Activated CD8-positive, alpha-beta T cell treated with anti-CD3 and anti-CD28 coated beads, Interleukin-2, amount 10 ng/mL, durations not matched to agents 7 days and 5 days (primary cell): ENCODE results near the gene PHKB. TPM values are rescaled to one million over a fixed set of nuclear protein-coding genes. Genes with fewer than 3 reads are reported as not detected.
A peak's percentile ranks its signal among the peaks of the same experiment; 100 is the strongest.

Experiments used
- ATAC-seq: fragments of 150-1000 bp; cut with Tn5 transposase; one replicate; pipeline ENCODE4 v1.10.0; 2021; ENCODE audit warnings: moderate library complexity
- CTCF ChIA-PET: fragments of 350-600 bp; sonication (Branson Sonifier 250); formaldehyde crosslinking; loops from one replicate; lab custom pipeline; 2021; ENCODE audit warnings: antibody characterized with exemption; lab: Charles Lee
- POLR2A ChIA-PET: fragments of 350-600 bp; sonication (Branson Sonifier 250); formaldehyde crosslinking; loops from one replicate; lab custom pipeline; 2021; ENCODE audit warnings: antibody characterized with exemption; lab: Charles Lee
- DNase-seq: peaks from one replicate; pipeline ENCODE4 v3.0.0-alpha.2; 2020
- H3K27ac Mint-ChIP-seq: one replicate; pipeline ENCODE4 v1.8.0; 2021; ENCODE audit warnings: mild to moderate bottlenecking, mixed read lengths
- H3K27me3 Mint-ChIP-seq: one replicate; pipeline ENCODE4 v1.8.0; 2021; ENCODE audit warnings: low read depth, mixed read lengths
- H3K36me3 Mint-ChIP-seq: one replicate; pipeline ENCODE4 v1.8.0; 2021; ENCODE audit warnings: low read depth, mixed read lengths
- H3K4me1 Mint-ChIP-seq: one replicate; pipeline ENCODE4 v1.8.0; 2021; ENCODE audit warnings: low read depth, mixed read lengths
- H3K4me3 Mint-ChIP-seq: one replicate; pipeline ENCODE4 v1.8.0; 2021; ENCODE audit warnings: mild to moderate bottlenecking, mixed read lengths
- H3K9me3 Mint-ChIP-seq: one replicate; pipeline ENCODE4 v1.8.0; 2022; ENCODE audit warnings: mixed read lengths; ENCODE audit not compliant: insufficient read depth
- total RNA-seq, 2 experiments: library from RNA; stranded (reverse); gene quantifications; one replicate each; pipeline ENCODE4 v1.2.3, GENCODE V29; 2021

Gene PHKB
- total RNA-seq, 2 experiments from 2014 or later = 34.9 to 36.8 TPM

DNA sequence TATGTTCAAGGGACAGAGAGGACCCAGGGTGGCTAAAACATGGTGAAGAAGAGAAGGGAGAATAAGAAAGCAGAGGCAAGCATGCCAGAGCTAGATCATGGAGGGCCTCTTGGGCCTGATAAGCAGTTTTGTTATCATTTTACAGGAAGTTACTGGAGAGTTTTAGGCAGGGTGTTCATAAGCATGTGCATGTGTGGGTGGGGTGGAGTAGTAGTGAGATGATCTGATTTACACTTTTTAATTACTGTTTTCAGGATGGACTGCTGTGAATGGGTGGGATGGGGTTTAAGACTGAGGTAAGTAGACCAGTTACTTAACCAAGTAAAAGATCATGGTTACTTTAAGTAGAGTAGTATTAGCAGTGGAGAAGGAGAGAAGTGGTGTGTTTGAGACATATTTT, 173.6 kb downstream of the PHKB start:
- Mint-ChIP-seq H3K36me3 (peaks cover 12% of the 10 kb centered on the region), H3K27me3 (no peaks in the 10 kb centered on the region), H3K4me3 (no peak overlapping the region), H3K9me3 (no peaks in the 10 kb centered on the region), H3K4me1 (no peaks in the 10 kb centered on the region), H3K27ac (no peak overlapping the region)
- ChIA-PET POLR2A (no interaction called here), CTCF (no interaction called here)
- no peak for ATAC-seq
- no peak for DNase-seq

DNA sequence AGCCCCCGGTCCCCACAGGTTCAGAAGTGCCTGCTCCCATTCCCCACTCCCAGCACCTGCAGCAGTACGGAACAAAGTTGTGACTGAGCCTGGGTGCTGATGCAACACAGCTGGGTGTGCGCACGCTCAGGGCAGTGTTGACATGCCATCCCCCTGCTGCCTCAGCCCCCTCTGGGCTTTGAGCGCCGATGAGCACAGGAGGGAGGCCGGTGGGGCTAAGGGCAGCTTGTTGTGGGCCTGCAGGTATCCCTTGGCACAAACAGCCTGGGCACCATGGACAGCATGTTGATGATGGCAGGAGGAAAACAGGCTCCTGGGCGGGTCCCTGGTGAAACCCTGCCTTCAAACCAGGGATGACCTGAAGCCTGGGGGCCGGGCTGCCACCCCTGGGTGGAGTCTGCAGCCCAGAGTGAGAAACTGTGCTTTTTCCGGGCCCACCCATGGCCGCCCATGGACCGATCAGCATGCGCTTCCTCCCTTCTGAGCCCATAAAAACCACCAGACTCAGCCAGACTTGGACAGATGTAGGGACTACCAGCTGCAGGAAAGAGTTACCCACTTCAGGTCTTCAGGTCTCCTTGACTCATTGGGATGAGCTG, 175.5 kb downstream of the PHKB start:
- ChIA-PET CTCF (no interaction called here), POLR2A (no interaction called here)
- no peaks in the 10 kb centered on the region for H3K4me1 Mint-ChIP-seq
- H3K27ac Mint-ChIP-seq = no peak overlapping the region
- DNase-seq = no peak
- H3K4me3 Mint-ChIP-seq = no peak overlapping the region
- H3K36me3 Mint-ChIP-seq = peaks cover 15% of the 10 kb centered on the region
- no peaks in the 10 kb centered on the region for H3K27me3 Mint-ChIP-seq
- no peaks in the 10 kb centered on the region for H3K9me3 Mint-ChIP-seq
- no peak for ATAC-seq

DNA sequence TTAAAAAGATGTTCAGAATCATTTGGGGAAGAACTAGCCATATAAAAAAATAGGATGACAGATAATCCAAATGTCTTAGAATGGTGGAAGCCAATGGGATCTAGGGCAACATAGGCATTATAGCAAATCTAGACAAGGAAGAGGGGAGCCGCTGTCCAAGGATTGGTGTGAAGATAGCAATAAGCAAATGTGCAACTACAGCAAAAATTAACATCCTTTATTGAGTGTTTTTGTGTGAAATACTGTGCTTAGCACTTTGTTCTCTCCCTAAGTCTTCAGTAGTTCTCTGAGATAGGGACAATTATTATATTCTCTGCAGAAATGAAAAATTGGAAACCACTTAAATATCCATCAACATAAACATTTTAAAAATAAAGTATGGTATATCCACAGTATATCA, 177.0 kb downstream of the PHKB start:
- H3K27me3 Mint-ChIP-seq = no peaks in the 10 kb centered on the region

DNA sequence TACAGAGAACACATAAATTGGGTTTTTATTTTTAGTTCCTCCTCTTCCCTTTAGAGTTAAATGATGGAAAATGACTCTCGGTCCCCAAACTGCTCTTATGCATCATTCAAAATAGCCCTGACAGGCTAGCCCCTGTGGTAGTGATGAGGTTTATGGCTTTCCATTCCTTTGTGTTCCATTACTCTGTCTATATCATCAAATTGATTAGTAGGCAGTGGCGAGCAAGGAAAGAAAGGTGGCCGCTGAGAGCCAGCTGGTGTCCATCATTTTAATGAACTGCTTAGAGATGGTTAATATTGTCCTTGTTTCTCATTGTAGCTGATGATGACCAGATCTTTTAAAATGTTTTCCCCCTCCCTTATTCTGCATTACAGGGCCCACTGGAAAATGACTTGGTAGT, 179.5 kb downstream of the PHKB start:
- ATAC-seq = no peak
- H3K4me3 Mint-ChIP-seq = no peak overlapping the region
- peaks cover 17% of the 10 kb centered on the region for H3K36me3 Mint-ChIP-seq
- no peak for DNase-seq
- POLR2A ChIA-PET = no interaction called here
- no peaks in the 10 kb centered on the region for H3K27me3 Mint-ChIP-seq
- H3K4me1 Mint-ChIP-seq = peaks cover 13% of the 10 kb centered on the region
- no peak overlapping the region for H3K27ac Mint-ChIP-seq
- H3K9me3 Mint-ChIP-seq = no peaks in the 10 kb centered on the region
- CTCF ChIA-PET = no interaction called here

More for the DNA sequence above, 177.0 kb downstream of the PHKB start:
- DNase-seq (no peak), ATAC-seq (no peak)
- Mint-ChIP-seq H3K4me1 (peaks cover 2% of the 10 kb centered on the region), H3K27ac (no peak overlapping the region), H3K4me3 (no peak overlapping the region), H3K9me3 (no peaks in the 10 kb centered on the region), H3K36me3 (peaks cover 18% of the 10 kb centered on the region)
- ChIA-PET POLR2A (no interaction called here), CTCF (no interaction called here)

DNA sequence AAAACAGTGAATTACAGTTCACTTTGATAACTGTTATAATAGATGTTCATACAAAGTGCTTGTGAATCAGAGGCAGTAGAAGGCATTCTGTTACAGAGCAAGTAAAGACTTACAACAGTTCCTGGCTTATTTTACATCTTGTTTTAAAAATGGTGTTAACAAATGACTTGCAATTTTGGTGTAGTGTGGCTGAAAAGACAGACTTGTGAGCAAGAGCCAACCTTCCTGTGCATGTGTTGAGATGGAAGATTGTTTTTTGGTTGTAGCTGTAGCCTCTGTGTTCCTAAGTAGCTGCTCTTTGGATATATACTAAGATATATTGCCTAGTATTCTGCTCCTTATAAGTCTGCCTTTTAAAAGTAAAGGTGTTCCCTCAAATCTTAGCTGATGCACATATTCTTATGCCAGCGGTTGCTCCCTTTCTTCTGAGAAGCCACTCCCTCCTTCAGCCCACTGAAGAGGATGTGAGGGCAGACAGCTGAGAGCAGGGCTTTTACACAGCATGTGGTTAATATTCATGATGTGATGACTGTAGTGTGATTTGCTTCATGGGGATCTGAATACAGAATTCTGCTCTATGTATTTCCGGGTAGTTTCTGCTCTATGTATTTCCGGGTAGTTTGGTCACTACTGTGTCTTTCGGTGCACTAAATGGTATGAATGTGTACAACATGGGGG, 182.3 kb downstream of the PHKB start:
- CTCF ChIA-PET = no interaction called here
- Mint-ChIP-seq H3K4me1 (peaks cover 13% of the 10 kb centered on the region), H3K27me3 (no peaks in the 10 kb centered on the region), H3K27ac (peak overlapping the region; percentile 73), H3K4me3 (no peak overlapping the region), H3K36me3 (peaks cover 13% of the 10 kb centered on the region), H3K9me3 (no peaks in the 10 kb centered on the region)
- POLR2A ChIA-PET = interaction anchor here (0.7 kb wide), 1 partner anchor 314 kb away, joined by 3 read pairs; no protein-coding TSS in a partner anchor
- DNase-seq (peak; percentile 62), ATAC-seq (peak; percentile 96)

DNA sequence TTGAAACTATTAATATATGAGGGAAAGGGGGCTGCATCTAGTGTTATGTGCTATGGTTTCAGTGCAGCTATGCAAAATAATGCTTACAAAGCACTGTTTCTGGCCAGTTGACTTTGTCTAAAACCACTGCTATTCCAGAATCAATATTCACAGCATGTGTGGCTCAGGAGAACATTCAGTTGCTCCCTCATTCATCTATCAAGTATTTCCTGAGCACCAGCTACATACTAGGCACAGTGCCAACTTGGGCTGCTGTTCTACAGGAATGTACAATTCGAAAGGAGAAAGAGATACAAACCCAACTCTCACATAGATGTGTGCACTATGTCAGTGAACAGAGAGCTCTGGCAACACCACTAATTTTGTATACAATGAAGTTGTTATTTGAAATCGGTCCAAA, 183.0 kb downstream of the PHKB start:
- no peak for DNase-seq
- no peak for ATAC-seq
- Mint-ChIP-seq H3K4me3 (no peak overlapping the region), H3K36me3 (peaks cover 13% of the 10 kb centered on the region), H3K27ac (no peak overlapping the region), H3K4me1 (peaks cover 13% of the 10 kb centered on the region), H3K27me3 (no peaks in the 10 kb centered on the region), H3K9me3 (no peaks in the 10 kb centered on the region)
- CTCF ChIA-PET = no interaction called here
- POLR2A ChIA-PET = no interaction called here

DNA sequence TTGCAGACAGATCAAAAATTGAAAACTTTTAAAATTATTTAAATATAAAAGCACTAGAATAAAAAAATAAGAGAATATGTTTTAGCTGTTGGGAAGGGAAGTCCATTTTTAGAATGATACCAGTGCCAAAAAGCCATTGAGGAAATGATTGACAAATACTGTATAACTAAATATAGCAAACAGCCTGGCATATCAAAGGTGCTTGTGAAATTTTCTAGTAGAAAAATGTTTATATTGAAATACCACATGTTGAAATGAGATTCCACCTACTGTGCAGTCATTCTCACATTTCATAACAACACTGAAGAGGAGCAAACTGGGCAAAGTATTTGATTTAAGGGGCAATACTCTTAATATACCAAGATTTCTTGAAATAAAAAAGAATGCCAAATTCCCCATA, 183.5 kb downstream of the PHKB start:
- CTCF ChIA-PET = no interaction called here
- ATAC-seq (no peak), DNase-seq (no peak)
- H3K4me3 Mint-ChIP-seq = no peak overlapping the region
- no peaks in the 10 kb centered on the region for H3K9me3 Mint-ChIP-seq
- H3K4me1 Mint-ChIP-seq = peaks cover 13% of the 10 kb centered on the region
- no peak overlapping the region for H3K27ac Mint-ChIP-seq
- no peaks in the 10 kb centered on the region for H3K27me3 Mint-ChIP-seq
- H3K36me3 Mint-ChIP-seq = peaks cover 13% of the 10 kb centered on the region
- POLR2A ChIA-PET = no interaction called here

DNA sequence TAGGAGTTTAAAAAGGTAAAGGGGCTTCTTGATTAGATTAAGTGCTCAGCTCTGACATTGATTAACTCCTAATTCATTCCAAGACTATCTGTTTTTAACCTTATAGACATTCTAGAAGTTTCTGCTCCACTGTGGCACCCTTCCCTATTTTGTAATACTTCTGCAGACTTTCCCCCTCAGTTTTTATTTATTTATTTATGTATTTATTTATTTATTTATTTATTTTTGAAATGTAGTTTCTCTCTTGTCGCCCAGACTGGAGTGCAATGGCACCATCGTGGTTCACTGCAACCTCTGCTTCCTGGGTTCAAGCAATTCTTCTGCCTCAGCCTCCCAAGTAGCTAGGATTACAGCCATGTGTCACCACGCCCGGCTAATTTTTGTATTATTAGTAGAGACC, 185.8 kb downstream of the PHKB start:
- no peak for ATAC-seq
- Mint-ChIP-seq H3K27me3 (no peaks in the 10 kb centered on the region), H3K27ac (no peak overlapping the region), H3K36me3 (peaks cover 17% of the 10 kb centered on the region), H3K4me3 (no peak overlapping the region), H3K4me1 (peaks cover 13% of the 10 kb centered on the region), H3K9me3 (no peaks in the 10 kb centered on the region)
- ChIA-PET POLR2A (no interaction called here), CTCF (no interaction called here)
- no peak for DNase-seq

DNA sequence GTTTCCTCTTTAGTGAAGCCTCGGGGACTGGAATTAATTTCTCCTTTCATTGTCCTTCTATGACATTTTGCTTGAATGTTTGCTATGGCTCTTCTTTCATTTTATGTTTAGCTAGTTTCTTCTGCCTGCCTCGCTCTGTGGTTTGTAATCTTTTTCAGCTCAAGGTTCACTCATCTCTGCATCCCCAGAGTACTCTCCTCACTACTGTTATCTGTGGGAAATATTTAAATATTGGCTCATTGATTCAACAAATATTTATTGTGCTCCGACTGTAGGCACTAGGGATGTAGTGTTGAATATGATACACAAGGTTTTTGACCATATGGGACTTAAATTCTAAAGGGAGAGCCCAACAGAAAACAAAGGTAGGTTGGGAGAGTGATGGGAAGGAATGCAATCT, 195.9 kb downstream of the PHKB start:
- ATAC-seq = no peak
- POLR2A ChIA-PET = no interaction called here
- peaks cover 43% of the 10 kb centered on the region for H3K36me3 Mint-ChIP-seq

DNA sequence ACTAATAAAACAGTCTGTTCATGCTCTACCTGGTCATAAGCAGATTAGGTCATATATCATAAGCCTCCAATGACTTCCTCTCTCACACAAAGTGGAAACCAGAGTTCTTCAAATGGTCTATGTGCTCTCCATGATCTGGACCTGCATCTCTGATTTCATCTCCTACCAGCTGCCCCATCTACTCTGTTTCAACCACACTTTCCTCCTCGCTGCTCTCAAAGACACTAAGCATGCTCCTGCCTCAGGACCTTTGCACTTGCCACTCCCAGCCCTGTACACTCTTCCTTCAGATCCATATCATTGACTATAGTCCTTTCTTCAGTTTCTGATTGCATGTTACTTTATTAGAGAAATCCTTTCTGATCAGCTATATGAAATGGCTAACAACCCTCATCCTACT, 196.8 kb downstream of the PHKB start:
- Mint-ChIP-seq H3K4me3 (no peak overlapping the region), H3K27me3 (no peaks in the 10 kb centered on the region), H3K27ac (no peak overlapping the region), H3K36me3 (peaks cover 39% of the 10 kb centered on the region), H3K4me1 (no peaks in the 10 kb centered on the region), H3K9me3 (no peaks in the 10 kb centered on the region)
- ATAC-seq (no peak), DNase-seq (no peak)
- ChIA-PET CTCF (no interaction called here), POLR2A (no interaction called here)

More for the DNA sequence above, 195.9 kb downstream of the PHKB start:
- Mint-ChIP-seq H3K27me3 (no peaks in the 10 kb centered on the region), H3K9me3 (no peaks in the 10 kb centered on the region), H3K4me1 (no peaks in the 10 kb centered on the region), H3K4me3 (no peak overlapping the region), H3K27ac (no peak overlapping the region)
- CTCF ChIA-PET = no interaction called here
- DNase-seq = no peak

DNA sequence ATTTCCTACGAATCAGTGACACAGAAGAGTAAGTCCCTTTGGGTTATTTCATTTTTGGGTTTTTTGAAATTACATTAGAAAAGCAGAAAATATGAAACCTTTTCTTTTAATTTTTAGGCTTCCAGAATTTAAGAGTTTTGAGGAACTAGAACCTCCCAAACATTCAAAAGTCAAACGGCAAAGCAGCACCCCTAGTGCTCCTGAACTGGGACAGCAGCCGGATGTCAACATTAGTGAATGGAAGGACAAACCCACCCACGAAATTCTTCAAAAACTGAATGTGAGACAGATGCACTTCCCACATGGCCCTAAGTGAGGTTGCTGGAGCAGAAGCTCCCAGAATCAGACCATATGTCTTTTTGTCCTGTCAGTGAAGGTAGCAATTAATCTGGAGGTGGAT, 199.4 kb downstream of the PHKB start:
- Mint-ChIP-seq H3K4me1 (no peaks in the 10 kb centered on the region), H3K4me3 (no peak overlapping the region), H3K27me3 (no peaks in the 10 kb centered on the region), H3K9me3 (no peaks in the 10 kb centered on the region), H3K36me3 (peaks cover 27% of the 10 kb centered on the region), H3K27ac (no peak overlapping the region)
- ChIA-PET POLR2A (no interaction called here), CTCF (no interaction called here)
- DNase-seq (no peak), ATAC-seq (no peak)

DNA sequence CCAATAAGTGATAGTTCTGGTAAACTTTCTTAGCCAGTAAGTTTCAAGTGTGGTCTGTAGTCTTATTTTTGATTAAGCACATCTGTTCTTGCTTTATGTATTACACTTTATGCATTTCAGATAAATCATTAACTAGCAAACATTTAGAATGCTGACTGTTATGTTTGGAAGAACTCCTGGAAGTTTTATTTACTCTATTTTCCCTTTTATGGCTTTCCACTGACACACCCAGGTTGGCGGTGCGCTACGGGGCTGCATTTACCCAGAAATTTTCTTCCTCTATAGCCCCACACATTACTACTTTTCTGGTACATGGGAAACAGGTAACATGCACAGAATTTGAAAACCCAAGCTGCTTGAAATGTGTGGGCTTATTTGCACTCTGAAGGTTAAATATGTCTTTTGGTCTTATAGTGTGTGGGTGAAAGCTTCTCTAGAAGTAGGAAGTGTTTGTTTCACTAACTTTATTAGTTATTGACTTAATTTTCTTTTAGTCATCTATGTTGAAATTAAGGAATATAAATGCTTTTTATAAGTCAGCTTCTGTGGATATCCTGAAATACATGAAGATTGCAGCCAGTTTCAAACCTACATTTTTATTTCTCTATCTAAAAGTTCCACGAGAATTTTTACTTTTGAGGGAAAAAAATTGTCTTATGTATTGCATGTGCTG, 203.7 kb downstream of the PHKB start:
- H3K4me3 Mint-ChIP-seq = no peak overlapping the region
- no peak for ATAC-seq
- H3K27ac Mint-ChIP-seq = no peak overlapping the region
- ChIA-PET POLR2A (no interaction called here), CTCF (no interaction called here)
- H3K36me3 Mint-ChIP-seq = peaks cover 23% of the 10 kb centered on the region
- no peaks in the 10 kb centered on the region for H3K27me3 Mint-ChIP-seq
- no peak for DNase-seq
- H3K9me3 Mint-ChIP-seq = no peaks in the 10 kb centered on the region
- H3K4me1 Mint-ChIP-seq = no peaks in the 10 kb centered on the region
